BE2C (cell line): Measurements from ENCODE around the gene RASGEF1C.

Experiments used
- DNase-seq: peaks from one replicate; pipeline ENCODE4 v3.0.0-alpha.2; 2020
- H3K27me3 ChIP-seq: fragments of 250-450 bp; sonication (Bioruptor Pico); 2 replicates; pipeline ENCODE4 v1.5.1; 2020; ENCODE audit warnings: mild to moderate bottlenecking
- H3K36me3 ChIP-seq: fragments of 250-450 bp; sonication (Bioruptor Pico); 2 replicates; pipeline ENCODE4 v1.5.1; 2020; ENCODE audit warnings: mild to moderate bottlenecking
- H3K4me1 ChIP-seq: fragments of 250-450 bp; sonication (Bioruptor Pico); 2 replicates; pipeline ENCODE4 v1.5.1; 2020
- H3K4me3 ChIP-seq: 2 replicates; pipeline ENCODE4 v1.5.1; 2011; ENCODE audit warnings: low read depth, low read length
- H3K9me3 ChIP-seq: fragments of 250-450 bp; sonication (Bioruptor Pico); 2 replicates; pipeline ENCODE4 v1.5.1; 2020
- CTCF ChIP-seq: IDR thresholded peaks from 2 replicates; pipeline ENCODE4 v1.5.1; 2012; ENCODE audit warnings: mild to moderate bottlenecking, low read depth, low read length

RASGEF1C gene

GRCh38 chr5:180138976-180139730 lies 69.9 kb downstream of the RASGEF1C start:
- no peaks in the 10 kb centered on the region for H3K9me3 ChIP-seq
- H3K27me3 ChIP-seq = no peaks in the 10 kb centered on the region
- H3K4me1 ChIP-seq = no peaks in the 10 kb centered on the region
- TF ChIP-seq CTCF = no peak
- no peaks in the 10 kb centered on the region for H3K36me3 ChIP-seq
- DNase-seq = no peak
- no peak overlapping the region for H3K4me3 ChIP-seq

GRCh38 chr5:180138214-180138975 lies 70.6 kb downstream of the RASGEF1C start:
- no peak for TF ChIP-seq CTCF
- Histone ChIP-seq H3K4me1 (no peaks in the 10 kb centered on the region), H3K4me3 (no peak overlapping the region), H3K27me3 (no peaks in the 10 kb centered on the region), H3K36me3 (no peaks in the 10 kb centered on the region), H3K9me3 (no peaks in the 10 kb centered on the region)
- no peak for DNase-seq

- TF ChIP-seq CTCF = no peak
- Histone ChIP-seq H3K36me3 (no peaks in the 10 kb centered on the region), H3K4me3 (no peak overlapping the region), H3K4me1 (no peaks in the 10 kb centered on the region), H3K27me3 (no peaks in the 10 kb centered on the region), H3K9me3 (no peaks in the 10 kb centered on the region)
- no peak for DNase-seq
Observed at GRCh38 chr5:180137401-180138213, 71.4 kb downstream of the RASGEF1C start.

GRCh38 chr5:180136630-180137381 lies 72.2 kb downstream of the RASGEF1C start:
- Histone ChIP-seq H3K27me3 (no peaks in the 10 kb centered on the region), H3K9me3 (no peaks in the 10 kb centered on the region), H3K4me3 (no peak overlapping the region), H3K36me3 (no peaks in the 10 kb centered on the region), H3K4me1 (no peaks in the 10 kb centered on the region)
- no peak for DNase-seq
- no peak for TF ChIP-seq CTCF

GRCh38 chr5:180135967-180136629 lies 72.9 kb downstream of the RASGEF1C start:
- Histone ChIP-seq H3K9me3 (no peaks in the 10 kb centered on the region), H3K27me3 (no peaks in the 10 kb centered on the region), H3K36me3 (no peaks in the 10 kb centered on the region), H3K4me3 (no peak overlapping the region), H3K4me1 (no peaks in the 10 kb centered on the region)
- no peak for TF ChIP-seq CTCF
- DNase-seq = no peak
